NCI-H524 (cell line): ENCODE results near the gene REXO5.
"Not testable (repeated sequence)": the region's sequence is repeated elsewhere in the genome, so short reads cannot be mapped to it uniquely, and the experiment has no call there.

Source experiments
- DNase-seq, 2 experiments: peaks; one replicate each; lab custom pipeline; 2025; lab: John Stamatoyannopoulos, UW

REXO5 gene, protein sequence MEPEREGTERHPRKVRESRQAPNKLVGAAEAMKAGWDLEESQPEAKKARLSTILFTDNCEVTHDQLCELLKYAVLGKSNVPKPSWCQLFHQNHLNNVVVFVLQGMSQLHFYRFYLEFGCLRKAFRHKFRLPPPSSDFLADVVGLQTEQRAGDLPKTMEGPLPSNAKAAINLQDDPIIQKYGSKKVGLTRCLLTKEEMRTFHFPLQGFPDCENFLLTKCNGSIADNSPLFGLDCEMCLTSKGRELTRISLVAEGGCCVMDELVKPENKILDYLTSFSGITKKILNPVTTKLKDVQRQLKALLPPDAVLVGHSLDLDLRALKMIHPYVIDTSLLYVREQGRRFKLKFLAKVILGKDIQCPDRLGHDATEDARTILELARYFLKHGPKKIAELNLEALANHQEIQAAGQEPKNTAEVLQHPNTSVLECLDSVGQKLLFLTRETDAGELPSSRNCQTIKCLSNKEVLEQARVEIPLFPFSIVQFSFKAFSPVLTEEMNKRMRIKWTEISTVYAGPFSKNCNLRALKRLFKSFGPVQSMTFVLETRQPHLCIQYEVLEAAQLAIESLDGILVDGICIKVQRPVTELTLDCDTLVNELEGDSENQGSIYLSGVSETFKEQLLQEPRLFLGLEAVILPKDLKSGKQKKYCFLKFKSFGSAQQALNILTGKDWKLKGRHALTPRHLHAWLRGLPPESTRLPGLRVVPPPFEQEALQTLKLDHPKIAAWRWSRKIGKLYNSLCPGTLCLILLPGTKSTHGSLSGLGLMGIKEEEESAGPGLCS

DNA sequence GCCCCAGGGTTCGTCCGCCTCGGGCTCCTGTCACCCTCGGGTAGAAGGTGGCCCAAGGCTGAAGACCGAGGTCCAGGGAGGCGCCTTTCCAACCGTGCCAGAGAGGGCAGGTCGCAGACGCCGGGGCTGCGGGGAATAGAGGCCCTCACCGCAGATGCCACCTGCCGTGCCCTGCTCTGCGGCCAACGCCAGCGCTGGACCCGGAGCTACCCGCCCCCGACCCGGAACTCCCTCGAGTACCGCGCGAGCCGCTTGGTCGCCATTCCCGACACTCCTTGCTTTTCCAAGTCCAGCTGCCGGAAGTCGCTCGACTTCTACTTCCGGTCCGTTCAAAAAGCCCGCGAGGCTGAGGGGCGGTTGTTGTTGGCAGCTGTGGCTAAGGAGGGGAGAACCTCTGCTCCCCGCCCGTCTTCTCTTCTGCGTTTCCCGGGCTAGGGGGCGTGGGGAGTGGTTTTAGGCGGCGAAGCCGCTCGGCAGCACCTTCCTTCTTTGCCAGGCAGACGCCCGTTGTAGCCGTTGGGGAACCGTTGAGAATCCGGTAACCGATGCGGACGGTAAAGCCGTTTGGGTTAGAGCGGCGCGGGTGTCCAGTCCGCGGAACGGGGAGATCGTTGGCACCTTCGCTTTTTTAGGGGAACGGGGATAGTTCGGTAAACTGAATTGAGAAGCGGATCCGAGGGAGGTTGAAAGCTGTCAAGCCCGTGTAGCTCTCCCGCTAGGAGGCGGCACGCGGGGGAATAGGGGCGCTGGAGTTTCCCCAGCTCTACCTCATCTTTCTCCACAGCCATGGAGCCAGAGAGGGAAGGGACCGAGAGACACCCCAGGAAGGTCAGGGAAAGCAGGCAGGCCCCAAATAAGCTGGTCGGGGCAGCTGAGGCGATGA, at the start of gene REXO5, which contains the start of gene ERI2:
Gene REXO5 (plus strand): TSS at position 360 of the 883 bp plus-strand sequence. CDS start 427 bp downstream, at position 787.
Gene ERI2 (minus strand): TSS at position 305 of the 883 bp plus-strand sequence. CDS start 42 bp downstream, at position 263.
- peak; percentile 94 to 96 for DNase-seq

DNA sequence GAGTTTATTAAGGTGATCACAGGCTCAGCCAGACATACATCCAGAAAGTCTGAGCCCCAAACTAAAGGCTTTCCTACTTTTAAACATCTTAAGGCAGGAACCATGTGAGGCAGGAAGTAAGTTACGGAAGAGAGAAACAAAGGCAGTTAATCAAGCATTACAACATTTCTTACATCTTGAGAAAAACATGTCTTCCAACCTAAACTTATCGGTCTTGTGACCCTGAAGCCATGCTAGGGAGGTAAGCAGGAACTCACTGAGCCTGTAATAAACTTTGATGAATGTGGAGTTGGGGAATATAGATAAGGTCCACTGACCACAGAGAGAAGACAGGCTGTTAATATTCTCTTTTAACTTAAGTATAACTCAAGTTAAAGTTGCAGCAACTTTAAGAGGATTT, 46.0 kb upstream of the REXO5 start:
- DNase-seq = no peak

DNA sequence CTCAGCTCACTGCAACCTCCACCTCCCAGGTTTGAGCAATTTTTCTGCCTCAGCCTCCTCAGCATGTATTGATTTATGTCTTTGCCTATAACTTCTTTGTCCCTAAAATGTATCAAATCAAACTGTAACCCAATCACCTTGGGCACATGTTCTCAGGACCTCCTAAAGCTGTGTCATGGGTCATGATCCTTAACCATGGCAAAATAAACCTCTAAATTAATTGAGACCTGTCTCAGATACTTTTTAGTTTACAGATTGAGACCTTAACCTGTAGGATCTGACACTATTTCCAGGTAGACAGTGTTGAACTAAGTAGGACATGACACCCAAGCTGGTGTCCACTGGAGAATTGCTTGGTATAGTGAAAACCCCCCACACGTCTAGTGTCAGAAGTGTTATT, 45.2 kb upstream of the REXO5 start:
- DNase-seq = no peak

DNA sequence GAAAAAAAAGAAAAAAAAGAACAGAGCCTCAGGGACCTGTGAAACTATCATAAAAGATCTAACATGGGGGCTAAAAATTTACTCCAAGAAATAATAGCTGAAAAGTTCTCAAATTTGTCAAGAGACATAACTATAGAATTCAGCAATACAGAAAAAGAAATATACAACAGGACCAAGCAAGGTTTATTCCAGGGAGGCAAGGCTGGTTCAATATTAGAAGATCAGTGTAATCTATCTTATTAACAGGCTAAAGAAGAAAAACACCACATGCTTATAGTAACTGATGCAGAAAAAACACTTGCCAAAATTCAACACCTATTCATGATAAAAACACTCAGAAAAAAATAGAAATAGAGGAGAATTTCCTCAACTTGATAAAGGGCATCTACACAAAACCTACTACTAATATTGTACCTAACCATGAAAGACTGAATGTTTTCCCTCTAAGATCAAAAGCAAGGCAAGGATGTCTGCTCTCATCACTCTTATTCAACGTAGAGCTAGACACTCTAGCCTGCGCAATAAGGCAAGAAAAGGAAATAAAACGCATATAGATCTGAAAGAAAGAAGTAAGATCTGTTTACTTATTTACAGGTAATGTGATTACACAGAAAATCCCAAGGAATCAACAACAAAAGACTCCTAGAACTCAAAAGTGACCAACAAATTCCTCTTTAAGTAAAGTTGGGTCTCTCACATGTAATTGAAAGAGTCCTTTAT, 43.8 kb upstream of the REXO5 start:
- DNase-seq = no peak

DNA sequence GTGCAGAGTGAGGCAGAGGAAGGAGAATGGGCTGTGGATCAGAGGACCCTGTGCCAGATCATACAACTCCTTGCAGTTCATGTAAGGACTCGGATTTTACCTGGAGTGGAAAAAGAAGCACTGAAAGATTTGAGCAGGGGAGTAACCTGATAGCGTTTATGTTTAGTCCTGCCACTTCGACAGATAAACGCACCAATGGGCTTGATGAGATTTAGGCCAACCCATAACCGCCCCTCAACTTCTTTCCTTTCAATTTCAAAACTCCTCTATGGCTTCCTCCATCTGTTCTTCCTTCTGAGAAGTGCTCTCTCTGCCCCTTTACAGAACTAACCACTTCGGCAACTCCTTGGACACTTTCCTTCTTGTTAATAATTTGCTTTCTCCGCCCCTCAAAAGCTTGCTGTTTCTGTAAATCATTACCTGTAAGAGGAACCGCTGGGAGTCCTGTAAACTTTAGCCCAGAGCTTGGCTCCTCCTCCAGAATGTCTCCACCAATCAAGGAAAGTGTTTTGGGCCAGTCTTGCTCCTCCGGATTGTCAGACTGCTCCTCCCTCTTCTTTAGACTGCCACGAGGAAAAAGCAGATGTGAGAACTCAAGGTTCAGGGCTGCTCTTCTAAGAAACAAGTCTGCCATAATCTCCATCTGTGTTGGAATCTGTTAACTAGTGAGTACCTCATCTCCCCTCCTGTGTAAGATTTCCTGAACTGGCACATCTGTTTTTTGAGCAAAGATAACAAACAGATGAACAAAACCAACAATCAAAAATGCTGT, 42.7 kb upstream of the REXO5 start, which contains the start of gene ACSM3:
Gene ACSM3 (plus strand): TSS at position 554 of the 772 bp plus-strand sequence. CDS start 6,021 bp downstream, outside the sequence.
- DNase-seq = peak; percentile 72 to 91

DNA sequence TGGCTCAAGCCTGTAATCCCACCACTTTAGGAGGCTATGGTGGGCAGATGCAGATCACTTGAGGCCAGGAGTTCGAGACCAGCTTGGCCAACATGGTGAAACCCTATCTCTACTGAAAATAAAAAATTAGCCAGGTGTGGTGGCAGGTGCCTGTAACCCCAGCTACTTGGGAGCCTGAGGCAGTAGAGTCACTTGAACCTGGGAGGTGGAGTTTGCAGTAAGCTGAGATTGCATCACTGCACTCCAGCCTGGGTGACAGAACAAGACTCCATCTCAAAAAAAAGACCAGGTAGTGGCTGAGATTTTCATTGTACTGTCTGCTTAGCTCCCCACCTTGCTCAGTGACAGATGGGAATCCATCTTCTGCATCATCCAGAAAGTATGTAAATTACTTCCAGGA, 41.9 kb upstream of the REXO5 start:
- DNase-seq = not testable (repeated sequence)

DNA sequence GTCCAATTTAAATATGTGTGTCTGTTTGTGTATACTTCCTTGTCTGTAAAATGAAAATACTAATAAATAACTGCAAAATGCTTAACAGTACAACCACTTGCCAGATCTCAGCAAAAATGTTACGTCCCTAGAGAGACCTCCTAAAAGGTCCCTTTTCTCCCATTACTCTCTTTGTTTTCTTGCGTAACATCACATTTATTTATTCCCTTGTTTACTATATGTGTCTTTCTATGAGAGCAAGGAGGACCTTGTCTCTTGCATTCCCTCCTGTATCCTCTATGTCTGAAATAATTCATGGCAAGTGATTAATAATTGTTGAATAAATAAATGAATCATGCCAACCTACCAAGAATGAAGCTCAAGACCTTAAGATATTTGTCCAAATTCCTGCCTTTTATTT, 40.6 kb upstream of the REXO5 start:
- no peak for DNase-seq

DNA sequence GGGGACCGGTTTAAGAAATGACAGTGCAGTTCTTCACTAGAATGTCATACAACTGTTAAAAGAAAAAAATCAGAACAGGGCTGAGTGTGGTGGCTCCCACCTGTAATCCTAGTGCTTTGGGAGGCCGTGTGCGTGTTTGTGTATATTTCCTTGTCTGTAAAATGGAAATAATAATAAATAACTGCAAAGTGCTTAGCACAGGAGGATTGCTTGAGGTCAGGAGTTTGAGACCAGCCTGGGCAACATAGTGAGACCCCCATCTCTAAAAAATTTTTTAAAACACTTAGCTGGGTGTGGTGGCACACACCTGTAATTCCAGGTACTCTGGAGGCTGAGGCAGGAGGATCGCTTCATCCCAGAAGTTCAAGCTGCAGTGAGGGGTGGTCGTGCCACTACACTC, 40.0 kb upstream of the REXO5 start:
- no peak for DNase-seq

DNA sequence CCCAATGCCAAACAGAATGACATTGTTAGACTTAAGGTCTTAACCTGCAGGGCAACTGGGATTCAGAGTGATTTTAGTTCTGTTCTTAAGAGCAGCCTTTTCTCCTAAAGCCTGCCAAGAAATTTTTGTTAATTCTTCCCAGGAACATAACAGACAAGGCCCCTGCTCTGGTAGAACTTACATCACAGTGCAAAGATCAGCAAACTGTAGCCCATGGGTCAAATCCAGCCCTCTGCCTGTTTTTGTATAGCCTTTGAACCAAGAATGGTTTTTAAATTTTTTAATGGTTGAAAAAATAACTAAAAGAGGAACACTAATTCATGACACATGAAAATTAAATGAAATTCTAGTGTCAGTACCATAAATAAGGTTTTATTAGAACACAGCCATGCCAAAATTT, 38.8 kb upstream of the REXO5 start:
- no peak for DNase-seq

DNA sequence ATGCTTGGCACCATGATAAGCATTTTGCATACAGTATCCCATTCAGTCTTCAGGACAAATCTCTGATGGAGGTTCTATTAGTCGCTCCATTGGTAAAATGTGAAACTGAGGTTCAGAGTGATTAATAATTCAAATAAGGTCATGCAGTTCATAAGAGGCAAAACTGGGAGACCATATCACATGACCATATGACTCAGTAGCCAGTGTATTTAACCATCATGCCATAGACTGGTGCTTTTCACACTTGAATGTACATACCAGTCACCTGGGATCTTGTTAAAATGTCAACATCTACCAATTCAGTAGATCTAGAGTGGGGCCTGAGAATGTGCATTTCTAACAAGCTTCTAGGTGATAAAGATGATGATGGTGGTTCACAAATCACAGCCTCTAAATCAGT, 38.2 kb upstream of the REXO5 start:
- no peak for DNase-seq

DNA sequence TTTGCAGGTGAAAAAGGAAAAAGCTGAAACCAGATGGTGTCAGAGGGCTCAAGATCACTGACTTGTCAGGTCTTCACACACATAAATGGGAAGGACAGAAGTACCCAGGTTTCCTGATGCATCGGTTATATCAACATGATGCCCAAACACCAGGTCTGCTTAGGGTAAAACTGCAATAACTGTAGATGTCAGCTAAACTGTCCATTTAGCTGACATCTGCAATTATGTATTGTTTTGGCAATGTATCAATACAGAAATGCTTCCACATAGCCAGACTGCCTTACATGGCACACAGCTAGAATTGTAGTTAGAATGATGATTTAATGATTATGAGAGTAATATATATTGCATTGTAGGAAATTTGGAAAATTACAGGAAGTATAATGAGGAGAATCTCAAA, 37.5 kb upstream of the REXO5 start:
- DNase-seq = no peak

DNA sequence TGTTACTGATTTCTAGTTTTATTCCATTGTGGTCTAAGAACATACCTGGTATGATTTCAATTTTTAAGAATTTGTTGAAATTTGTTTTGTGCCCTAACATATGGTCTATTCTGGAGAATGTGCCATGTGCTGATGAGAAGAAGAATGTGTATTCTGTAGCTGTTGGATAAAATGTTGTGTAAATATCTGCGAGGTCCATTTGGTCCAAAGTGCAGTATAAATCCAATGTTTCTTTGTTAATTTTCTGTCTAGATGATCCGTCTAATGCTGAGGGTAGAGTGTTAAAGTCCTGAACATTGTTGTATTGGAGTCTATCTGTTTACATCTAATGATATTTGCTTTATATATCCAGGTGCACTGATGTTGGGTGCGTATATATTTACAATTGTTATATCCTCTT, 32.6 kb upstream of the REXO5 start:
- DNase-seq = no peak

DNA sequence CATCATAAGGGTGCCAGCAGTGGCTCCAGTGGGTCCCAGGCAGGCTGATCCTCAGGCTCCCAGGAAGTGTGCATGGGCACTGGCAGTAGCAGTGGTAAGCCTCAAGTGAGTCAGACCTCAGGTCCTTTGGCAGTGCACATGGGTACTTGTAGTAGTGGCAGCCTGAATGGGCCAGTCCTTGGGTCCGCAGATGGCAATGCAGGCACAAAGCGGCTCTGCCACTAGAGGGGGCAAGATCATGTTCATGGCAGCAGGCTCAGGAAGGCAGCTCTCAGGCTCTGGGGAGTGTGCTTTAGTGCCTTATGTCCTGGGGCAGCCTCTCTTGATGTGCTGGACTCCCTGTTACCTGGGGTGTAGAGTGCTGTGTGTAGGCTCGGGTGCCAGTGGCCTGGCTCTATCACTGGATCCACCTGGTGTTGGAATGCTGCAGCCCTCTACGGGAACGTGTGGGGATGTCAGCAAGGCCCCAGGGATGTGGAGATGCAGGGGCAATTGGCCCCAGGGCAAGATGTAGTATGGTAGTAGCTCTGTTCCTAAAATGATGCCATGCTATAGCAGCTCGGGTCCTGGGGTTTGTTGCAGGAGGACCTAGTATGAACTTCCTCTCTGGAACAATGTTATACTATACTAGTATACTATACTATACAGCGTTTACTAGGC, 31.5 kb upstream of the REXO5 start:
- peak; percentile 32 to 75 for DNase-seq

DNA sequence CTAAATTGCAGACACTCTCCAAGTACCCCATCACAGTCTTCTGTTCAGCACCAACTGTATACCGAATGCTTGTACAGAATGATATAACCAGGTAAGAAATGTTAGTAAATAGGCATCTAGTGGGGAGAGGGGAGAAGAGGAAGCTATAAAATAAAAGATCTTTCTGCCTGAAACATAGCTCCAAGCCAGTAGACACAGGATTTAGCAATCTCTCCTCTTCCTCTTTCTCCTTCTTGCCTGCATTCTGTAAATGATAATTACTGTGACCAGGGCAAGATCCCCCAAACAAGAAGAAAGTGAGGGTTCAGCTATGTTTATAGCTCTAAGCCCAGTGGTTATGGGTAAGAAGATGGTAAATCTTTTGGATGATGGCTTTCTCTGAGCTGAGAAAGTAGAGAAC, 24.6 kb upstream of the REXO5 start:
- DNase-seq = no peak

DNA sequence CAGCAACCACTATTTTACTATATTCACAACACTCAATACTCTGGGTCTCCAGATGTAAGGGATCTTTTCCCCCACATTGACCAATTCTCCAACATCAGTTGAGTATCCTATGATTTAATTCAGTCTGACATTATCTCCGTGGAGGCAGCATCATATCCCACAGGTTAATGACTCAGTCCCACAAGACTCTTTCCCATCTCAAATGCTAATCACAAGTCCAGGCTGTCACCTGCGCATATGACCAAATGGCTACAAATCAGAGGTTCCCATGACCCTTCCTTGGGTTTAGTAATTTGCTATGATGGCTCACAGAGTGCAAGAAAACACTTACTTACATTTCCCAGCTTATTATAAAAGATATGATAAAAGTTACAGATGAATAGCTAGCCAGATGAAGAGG, 23.9 kb upstream of the REXO5 start:
- no peak for DNase-seq

DNA sequence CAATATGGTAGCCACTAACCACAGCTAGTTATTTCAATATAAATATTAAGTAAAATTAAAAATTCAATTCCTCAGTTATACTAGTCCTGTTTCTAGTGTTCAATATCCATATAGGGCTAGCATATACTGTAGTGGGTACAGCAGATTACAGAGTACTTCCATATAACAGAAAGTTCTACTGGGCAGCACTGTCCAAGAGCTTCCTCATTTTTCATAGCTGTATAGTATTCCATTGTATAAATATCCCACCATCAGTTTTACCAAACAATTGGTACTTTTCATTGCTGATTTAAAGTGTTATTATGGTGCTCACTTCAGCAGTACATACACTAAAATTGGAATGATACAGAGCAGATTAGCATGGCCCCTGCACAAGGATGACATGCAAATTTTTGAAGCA, 22.1 kb upstream of the REXO5 start:
- no peak for DNase-seq

DNA sequence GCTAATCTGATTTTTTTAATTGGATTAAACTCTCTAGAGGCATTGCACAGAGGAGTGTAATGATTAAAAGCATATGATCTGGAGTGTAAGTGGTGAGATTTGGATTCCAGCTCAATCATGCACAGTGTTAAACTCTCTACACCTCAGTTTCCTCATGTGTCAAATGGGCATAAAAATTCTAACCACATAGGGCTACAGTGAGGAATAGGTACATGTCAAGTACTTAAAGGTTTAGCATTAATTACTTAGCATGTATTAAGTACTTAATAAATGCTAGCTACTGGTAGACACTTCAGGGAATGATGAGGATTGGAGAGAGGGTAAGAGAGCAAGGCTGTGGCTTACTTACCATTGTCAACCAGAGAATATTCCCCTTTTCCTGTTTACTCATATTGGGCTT, 17.2 kb upstream of the REXO5 start:
- DNase-seq = peak in 1 of 2 experiments; percentile 20

DNA sequence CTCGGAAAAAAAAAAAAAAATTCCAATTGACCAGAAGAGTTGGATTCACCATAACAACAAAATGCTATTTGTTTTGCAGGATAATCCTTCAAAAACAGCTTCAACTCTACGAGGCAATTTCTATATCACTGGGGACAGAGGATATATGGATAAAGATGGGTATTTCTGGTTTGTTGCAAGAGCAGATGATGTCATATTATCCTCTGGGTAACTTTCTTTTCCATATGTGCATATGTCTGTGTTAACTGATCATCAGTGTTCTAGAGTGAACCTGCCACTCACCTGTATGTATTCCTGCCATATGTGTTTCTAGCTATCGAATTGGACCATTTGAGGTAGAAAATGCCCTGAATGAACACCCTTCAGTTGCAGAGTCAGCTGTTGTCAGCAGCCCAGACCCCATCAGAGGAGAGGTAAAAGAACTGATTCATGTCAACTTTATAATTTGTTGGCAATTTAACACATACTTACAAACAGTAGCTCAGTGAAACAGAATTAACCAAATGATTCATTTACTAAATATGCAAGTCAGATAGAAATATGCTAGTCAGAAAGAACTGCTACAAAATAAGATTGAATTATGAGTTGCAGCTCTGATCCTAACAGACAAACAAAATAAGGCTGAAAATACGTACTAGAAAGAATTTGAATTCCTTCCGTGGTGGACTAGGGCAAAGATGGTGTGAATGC, 14.3 kb upstream of the REXO5 start:
- no peak for DNase-seq

DNA sequence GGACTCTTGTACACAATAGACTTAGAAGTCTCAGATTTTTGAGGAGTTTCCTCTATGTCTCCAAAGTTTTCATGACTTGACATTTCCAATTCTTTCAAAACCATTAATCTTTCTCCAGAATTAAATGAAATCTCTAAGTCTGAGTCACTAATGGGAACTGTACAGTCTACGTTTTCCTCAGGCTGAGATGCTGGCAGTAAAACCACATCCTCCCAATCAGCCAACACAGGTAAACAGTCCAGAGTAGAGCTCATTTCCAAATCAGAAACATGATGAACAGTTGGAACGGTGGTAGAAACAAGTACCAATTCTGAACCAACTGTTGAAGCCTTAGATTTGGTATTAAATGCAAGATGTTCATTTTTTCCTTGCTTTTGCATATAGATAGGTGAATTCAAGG, 8.0 kb upstream of the REXO5 start:
- no peak for DNase-seq
